GM12878 (cell line): ENCODE measurements around the gene SHISA9. TPM values are rescaled to one million over a fixed set of nuclear protein-coding genes. Genes with fewer than 3 reads are reported as not detected.
A peak's percentile ranks its signal among the peaks of the same experiment; 100 is the strongest.

Source experiments
- BMI1 ChIP-seq: fragments of 450-650 bp; IDR thresholded peaks from 2 replicates; pipeline ENCODE4 v1.6.1; 2016; ENCODE audit warnings: mild to moderate bottlenecking, moderate library complexity, borderline replicate concordance
- CHD2 ChIP-seq: IDR thresholded peaks from 2 replicates; pipeline ENCODE4 v1.6.1; 2011; ENCODE audit warnings: low read depth, low read length, improper control_type of control experiment, borderline replicate concordance
- CREB1 ChIP-seq: IDR thresholded peaks from 2 replicates; pipeline ENCODE4 v1.6.1; 2012; ENCODE audit warnings: low read depth, mild to moderate bottlenecking, inconsistent platforms
- EGR1 ChIP-seq, 2 experiments: IDR thresholded peaks; 1 replicate in 1 of 2; 2 replicates in 1 of 2; pipeline ENCODE4 v1.6.1; 2011 to 2012; ENCODE audit warnings: low read depth in 2 of 2, low read length in 2 of 2, borderline replicate concordance in 1 of 2, mild to moderate bottlenecking in 1 of 2, moderate library complexity in 1 of 2
- IKZF2 ChIP-seq, 2 experiments: fragments of 450-650 bp; IDR thresholded peaks; 2 replicates each; pipeline ENCODE4 v1.6.1; 2017; ENCODE audit warnings: mild to moderate bottlenecking in 2 of 2, moderate library complexity in 2 of 2
- KLF5 ChIP-seq: fragments of 450-650 bp; IDR thresholded peaks from 2 replicates; pipeline ENCODE4 v1.6.1; 2014; ENCODE audit warnings: mild to moderate bottlenecking; ENCODE audit not compliant: partially characterized antibody
- MEF2B ChIP-seq: fragments of 450-650 bp; IDR thresholded peaks from 2 replicates; pipeline ENCODE4 v1.6.1; 2018; ENCODE audit warnings: mild to moderate bottlenecking, moderate library complexity; ENCODE audit not compliant: partially characterized antibody, poor library complexity, severe bottlenecking
- MXI1 ChIP-seq: fragments of 150-350 bp; IDR thresholded peaks from 2 replicates; pipeline ENCODE4 v1.6.1; 2011; ENCODE audit warnings: low read depth, mild to moderate bottlenecking, inconsistent platforms, low read length, improper control_type of control experiment
- MYB ChIP-seq: fragments of 150-350 bp; IDR thresholded peaks from 2 replicates; pipeline ENCODE4 v1.6.1; 2014; ENCODE audit warnings: mild to moderate bottlenecking, low read depth, low read length, borderline replicate concordance
- NR2C2 ChIP-seq: IDR thresholded peaks from 2 replicates; pipeline ENCODE4 v1.6.1; 2011; ENCODE audit warnings: borderline replicate concordance, low read depth; ENCODE audit not compliant: control insufficient read depth, insufficient read length
- NR2F1 ChIP-seq: fragments of 450-650 bp; conservative IDR thresholded peaks from 2 replicates; pipeline ENCODE4 v1.6.1; 2017; ENCODE audit warnings: mild to moderate bottlenecking
- PAX8 ChIP-seq: fragments of 450-650 bp; IDR thresholded peaks from 2 replicates; pipeline ENCODE4 v1.6.1; 2017; ENCODE audit warnings: mild to moderate bottlenecking, moderate library complexity
- POU2F2 ChIP-seq: IDR thresholded peaks from 3 replicates; pipeline ENCODE4 v1.6.1; 2011; ENCODE audit warnings: low read depth, mild to moderate bottlenecking, low read length, borderline replicate concordance
- SP1 ChIP-seq: IDR thresholded peaks from one replicate; pipeline ENCODE4 v1.6.1; 2011; ENCODE audit warnings: low read depth, low read length
- STAT1 ChIP-seq: fragments of 450-650 bp; conservative IDR thresholded peaks from 2 replicates; pipeline ENCODE4 v1.6.1; 2014; ENCODE audit warnings: antibody characterized with exemption, mild to moderate bottlenecking
- TAF1 ChIP-seq: IDR thresholded peaks from 2 replicates; pipeline ENCODE4 v1.6.1; 2011; ENCODE audit warnings: mild to moderate bottlenecking, low read depth, low read length, borderline replicate concordance
- TCF3 ChIP-seq: IDR thresholded peaks from 2 replicates; pipeline ENCODE4 v1.6.1; 2012; ENCODE audit warnings: low read depth, mild to moderate bottlenecking, low read length, borderline replicate concordance; ENCODE audit not compliant: insufficient read depth
- ZNF24 ChIP-seq: fragments of 450-650 bp; IDR thresholded peaks from 2 replicates; pipeline ENCODE4 v1.6.1; 2017; ENCODE audit warnings: antibody characterized with exemption, mild to moderate bottlenecking
- ZNF384 ChIP-seq: IDR thresholded peaks from 2 replicates; pipeline ENCODE4 v1.6.1; 2012; ENCODE audit warnings: low read depth, mild to moderate bottlenecking, low read length, improper control_type of control experiment, borderline replicate concordance
- ZNF622 ChIP-seq: fragments of 450-650 bp; IDR thresholded peaks from 2 replicates; pipeline ENCODE4 v1.6.1; 2017; ENCODE audit warnings: mild to moderate bottlenecking, inconsistent platforms
- polyA plus RNA-seq, 11 experiments: library from polyadenylated mRNA; depleted of rRNA in 4 of 11; unstranded in 6 of 11; stranded (reverse) in 5 of 11; fragments of >200 nt; fragmentation: Nextera tagmentation in 4 of 11; fragmentation: Illumina TruSeq in 1 of 11; extraction: Ambion mirVana in 4 of 11; extraction: Trizol in 1 of 11; gene quantifications; 1 replicate in 1 of 11; 2 replicates in 10 of 11; pipeline versions ENCODE4 v1.2.1 to v1.2.3, GENCODE V29; 2011 to 2016; ENCODE audit warnings: inconsistent platforms in 2 of 11, missing spikeins in 2 of 11, low read depth in 1 of 11
- total RNA-seq, 4 experiments: library from RNA; depleted of rRNA in 3 of 4; stranded (reverse); fragments of >200 nt in 3 of 4; fragmentation: Illumina TruSeq in 1 of 4; extraction: Trizol in 1 of 4; gene quantifications; 2 replicates each; pipeline versions ENCODE4 v1.2.1 to v1.2.3, GENCODE V29; 2013 to 2021
- TF ChIP-seq, protein P1 (sequence below): fragments of 450-650 bp; IDR thresholded peaks from 2 replicates; pipeline ENCODE4 v1.6.1; 2017; ENCODE audit warnings: antibody characterized with exemption, mild to moderate bottlenecking, moderate library complexity
- TF ChIP-seq, protein P2 (sequence below): fragments of 450-650 bp; formaldehyde crosslinking; IDR thresholded peaks from 2 replicates; pipeline ENCODE4 v1.4.0; 2022; ENCODE audit warnings: mild to moderate bottlenecking, moderate library complexity
- TF ChIP-seq, protein P3 (sequence below): fragments of 450-650 bp; IDR thresholded peaks from 2 replicates; pipeline ENCODE4 v1.6.1; 2017; ENCODE audit warnings: mild to moderate bottlenecking, low read depth, inconsistent platforms; ENCODE audit not compliant: poor library complexity, severe bottlenecking

Gene SHISA9
- total and polyA plus RNA-seq, 10 of the 15 experiments (the other 5 are each of a cell fraction or from before 2014, with no cell fraction given): 0.03 to 25.5 (median 0.07) TPM

DNA sequence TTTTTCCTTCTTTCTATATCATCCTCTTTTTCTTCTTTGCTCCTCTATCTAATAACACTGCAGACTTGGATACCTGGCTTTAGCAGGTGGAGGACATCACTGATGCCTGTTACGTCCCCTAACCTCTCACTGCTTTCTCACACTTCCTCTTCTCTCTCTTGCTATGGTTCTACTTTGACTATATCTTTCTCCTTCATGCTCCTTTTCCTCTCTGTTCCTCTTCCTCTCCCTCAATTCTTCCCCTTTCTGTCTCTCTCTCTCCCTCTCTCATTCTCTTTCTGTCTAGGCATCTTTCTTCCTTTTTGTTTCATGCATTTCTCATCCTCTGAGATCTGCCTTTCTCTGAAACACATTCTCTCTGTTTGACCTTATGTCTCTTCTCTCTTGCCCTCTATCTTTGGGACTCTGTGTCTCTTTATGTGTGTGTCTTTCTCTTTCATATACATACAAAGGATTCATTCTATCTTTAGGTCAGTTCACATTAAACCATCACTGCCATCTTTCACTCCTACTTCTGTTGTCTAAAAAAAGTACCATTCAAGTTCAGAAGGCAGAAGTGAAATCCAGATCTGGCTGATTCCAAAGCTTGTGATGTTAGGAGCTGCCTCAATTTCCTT is 353.7 kb downstream of the SHISA9 start (continued):
- TF ChIP-seq EGR1 (IDR thresholded peaks at IDR 0.05; ENCODE audit: borderline replicate concordance in 1 of 2, low read depth in 2 of 2, low read length in 2 of 2): no peak
- TF ChIP-seq SP1: no peak
- TF ChIP-seq, protein P1, sequence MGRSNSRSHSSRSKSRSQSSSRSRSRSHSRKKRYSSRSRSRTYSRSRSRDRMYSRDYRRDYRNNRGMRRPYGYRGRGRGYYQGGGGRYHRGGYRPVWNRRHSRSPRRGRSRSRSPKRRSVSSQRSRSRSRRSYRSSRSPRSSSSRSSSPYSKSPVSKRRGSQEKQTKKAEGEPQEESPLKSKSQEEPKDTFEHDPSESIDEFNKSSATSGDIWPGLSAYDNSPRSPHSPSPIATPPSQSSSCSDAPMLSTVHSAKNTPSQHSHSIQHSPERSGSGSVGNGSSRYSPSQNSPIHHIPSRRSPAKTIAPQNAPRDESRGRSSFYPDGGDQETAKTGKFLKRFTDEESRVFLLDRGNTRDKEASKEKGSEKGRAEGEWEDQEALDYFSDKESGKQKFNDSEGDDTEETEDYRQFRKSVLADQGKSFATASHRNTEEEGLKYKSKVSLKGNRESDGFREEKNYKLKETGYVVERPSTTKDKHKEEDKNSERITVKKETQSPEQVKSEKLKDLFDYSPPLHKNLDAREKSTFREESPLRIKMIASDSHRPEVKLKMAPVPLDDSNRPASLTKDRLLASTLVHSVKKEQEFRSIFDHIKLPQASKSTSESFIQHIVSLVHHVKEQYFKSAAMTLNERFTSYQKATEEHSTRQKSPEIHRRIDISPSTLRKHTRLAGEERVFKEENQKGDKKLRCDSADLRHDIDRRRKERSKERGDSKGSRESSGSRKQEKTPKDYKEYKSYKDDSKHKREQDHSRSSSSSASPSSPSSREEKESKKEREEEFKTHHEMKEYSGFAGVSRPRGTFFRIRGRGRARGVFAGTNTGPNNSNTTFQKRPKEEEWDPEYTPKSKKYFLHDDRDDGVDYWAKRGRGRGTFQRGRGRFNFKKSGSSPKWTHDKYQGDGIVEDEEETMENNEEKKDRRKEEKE: no peak
- no peak for TF ChIP-seq PAX8
- TF ChIP-seq, protein P2, sequence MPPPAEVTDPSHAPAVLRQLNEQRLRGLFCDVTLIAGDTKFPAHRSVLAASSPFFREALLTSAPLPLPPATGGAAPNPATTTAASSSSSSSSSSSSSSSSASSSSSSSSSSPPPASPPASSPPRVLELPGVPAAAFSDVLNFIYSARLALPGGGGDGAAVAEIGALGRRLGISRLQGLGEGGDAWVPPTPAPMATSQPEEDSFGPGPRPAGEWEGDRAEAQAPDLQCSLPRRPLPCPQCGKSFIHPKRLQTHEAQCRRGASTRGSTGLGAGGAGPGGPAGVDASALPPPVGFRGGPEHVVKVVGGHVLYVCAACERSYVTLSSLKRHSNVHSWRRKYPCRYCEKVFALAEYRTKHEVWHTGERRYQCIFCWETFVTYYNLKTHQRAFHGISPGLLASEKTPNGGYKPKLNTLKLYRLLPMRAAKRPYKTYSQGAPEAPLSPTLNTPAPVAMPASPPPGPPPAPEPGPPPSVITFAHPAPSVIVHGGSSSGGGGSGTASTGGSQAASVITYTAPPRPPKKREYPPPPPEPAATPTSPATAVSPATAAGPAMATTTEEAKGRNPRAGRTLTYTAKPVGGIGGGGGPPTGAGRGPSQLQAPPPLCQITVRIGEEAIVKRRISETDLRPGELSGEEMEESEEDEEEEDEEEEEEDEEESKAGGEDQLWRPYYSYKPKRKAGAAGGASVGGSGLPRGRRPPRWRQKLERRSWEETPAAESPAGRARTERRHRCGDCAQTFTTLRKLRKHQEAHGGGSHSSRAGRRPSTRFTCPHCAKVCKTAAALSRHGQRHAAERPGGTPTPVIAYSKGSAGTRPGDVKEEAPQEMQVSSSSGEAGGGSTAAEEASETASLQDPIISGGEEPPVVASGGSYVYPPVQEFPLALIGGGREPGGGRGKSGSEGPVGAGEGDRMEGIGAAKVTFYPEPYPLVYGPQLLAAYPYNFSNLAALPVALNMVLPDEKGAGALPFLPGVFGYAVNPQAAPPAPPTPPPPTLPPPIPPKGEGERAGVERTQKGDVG (CRISPR knock-in tag): no peak
- no peak for TF ChIP-seq KLF5
- peak; percentile 21; the same call in 1 of the 2 replicates for TF ChIP-seq TCF3
- TF ChIP-seq ZNF622: no peak
- TF ChIP-seq STAT1: no peak
- no peak for TF ChIP-seq CHD2
- no peak for TF ChIP-seq MXI1
- TF ChIP-seq ZNF384: no peak
- no peak for TF ChIP-seq NR2C2
- TF ChIP-seq, protein P3, sequence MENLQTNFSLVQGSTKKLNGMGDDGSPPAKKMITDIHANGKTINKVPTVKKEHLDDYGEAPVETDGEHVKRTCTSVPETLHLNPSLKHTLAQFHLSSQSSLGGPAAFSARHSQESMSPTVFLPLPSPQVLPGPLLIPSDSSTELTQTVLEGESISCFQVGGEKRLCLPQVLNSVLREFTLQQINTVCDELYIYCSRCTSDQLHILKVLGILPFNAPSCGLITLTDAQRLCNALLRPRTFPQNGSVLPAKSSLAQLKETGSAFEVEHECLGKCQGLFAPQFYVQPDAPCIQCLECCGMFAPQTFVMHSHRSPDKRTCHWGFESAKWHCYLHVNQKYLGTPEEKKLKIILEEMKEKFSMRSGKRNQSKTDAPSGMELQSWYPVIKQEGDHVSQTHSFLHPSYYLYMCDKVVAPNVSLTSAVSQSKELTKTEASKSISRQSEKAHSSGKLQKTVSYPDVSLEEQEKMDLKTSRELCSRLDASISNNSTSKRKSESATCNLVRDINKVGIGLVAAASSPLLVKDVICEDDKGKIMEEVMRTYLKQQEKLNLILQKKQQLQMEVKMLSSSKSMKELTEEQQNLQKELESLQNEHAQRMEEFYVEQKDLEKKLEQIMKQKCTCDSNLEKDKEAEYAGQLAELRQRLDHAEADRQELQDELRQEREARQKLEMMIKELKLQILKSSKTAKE: no peak
- TF ChIP-seq MYB: no peak
- TF ChIP-seq TAF1: no peak
- TF ChIP-seq CREB1: no peak
- no peak for TF ChIP-seq NR2F1
- no peak for TF ChIP-seq ZNF24
- peak; percentile 80 to 81; a peak in 3 of 4 replicates for TF ChIP-seq IKZF2 (IDR thresholded peaks at IDR 0.05)
- no peak for TF ChIP-seq POU2F2
- no peak; the same call in 1 of the 2 replicates for TF ChIP-seq BMI1
- TF ChIP-seq MEF2B: peak; percentile 22
